Stimulated activated CD4-positive, alpha-beta T cell treated with anti-CD3 and anti-CD28 coated beads, TNF-alpha, amount 100 ng/mL, for 4 hours (primary cell): ENCODE results near the gene CCDC57.

Experiments used
- DNase-seq, 3 experiments: peaks; one replicate each; pipeline ENCODE4 v3.0.0-alpha.2; 2020; ENCODE audit warnings: low read depth in 3 of 3

CCDC57 gene

GRCh38 chr17:82235775-82236141, 23.1 kb upstream of the CCDC57 start:
- DNase-seq, result no peak

GRCh38 chr17:82235056-82235774, 22.6 kb upstream of the CCDC57 start:
- DNase-seq, result no peak

- no peak for DNase-seq
These were observed 21.8 kb upstream of the CCDC57 start for GRCh38 chr17:82234211-82235055.

GRCh38 chr17:82232876-82233785, 20.5 kb upstream of the CCDC57 start:
- DNase-seq, result no peak

- DNase-seq, result no peak
These were observed 19.7 kb upstream of the CCDC57 start for GRCh38 chr17:82232322-82232820.

- no peak for DNase-seq
These were observed 19.1 kb upstream of the CCDC57 start for GRCh38 chr17:82231562-82232321.

- DNase-seq, result no peak
These were observed 18.6 kb upstream of the CCDC57 start for GRCh38 chr17:82231312-82231561.

GRCh38 chr17:82230609-82231311, 18.1 kb upstream of the CCDC57 start:
- no peak for DNase-seq

GRCh38 chr17:82229698-82230608, 17.3 kb upstream of the CCDC57 start:
- DNase-seq, result no peak

- DNase-seq, result peak in 2 of 3 experiments; percentile 44 to 58
These were observed 16.4 kb upstream of the CCDC57 start, which contains the start of gene SLC16A3 for GRCh38 chr17:82228842-82229697. Gene SLC16A3, plus strand, starts transcription at chr17:82229042. Its CDS starts 6,967 bp downstream, at chr17:82236009.

- DNase-seq, result no peak
These were observed 15.7 kb upstream of the CCDC57 start for GRCh38 chr17:82228278-82228841.

- no peak for DNase-seq
These were observed 15.1 kb upstream of the CCDC57 start for GRCh38 chr17:82227629-82228277.

GRCh38 chr17:82226809-82227628, 14.4 kb upstream of the CCDC57 start:
- no peak for DNase-seq

GRCh38 chr17:82226146-82226808, 13.6 kb upstream of the CCDC57 start:
- DNase-seq, result no peak

- no peak for DNase-seq
These were observed 12.9 kb upstream of the CCDC57 start for GRCh38 chr17:82225368-82226029.

GRCh38 chr17:82224666-82225065, 12.0 kb upstream of the CCDC57 start:
- no peak for DNase-seq
